Right ventricle myocardium inferior (tissue), 1 donor: ENCODE data around the gene C15orf62. TPM values are rescaled to one million over a fixed set of nuclear protein-coding genes. Genes with fewer than 3 reads are reported as not detected.

Experiments used
- ATAC-seq: fragments of 200-7000 bp; cut with Tn5 transposase; one replicate; pipeline ENCODE4 v1.9.1; 2020; ENCODE audit warnings: mild to moderate bottlenecking, moderate library complexity
- DNase-seq: peaks from one replicate; pipeline ENCODE4 v3.0.0; 2021; ENCODE audit errors: missing footprints
- intact Hi-C: fragments of 100-400 bp; cut with DNase I; formaldehyde crosslinking; loops from one replicate; pipeline ENCODE4 v1.11.0; 2022
- total RNA-seq: library from RNA; stranded (reverse); fragmentation: NEBNext Ultra II Directional; extraction: Animal tissue kit (Norgen Biotek cat#: 25700); gene quantifications from one replicate; pipeline ENCODE4 v1.2.1, GENCODE V29; 2021
- donor health status: DM: no; HTN: yes; CAD: no; lungs with severe emphysema.

C15orf62 gene
- total RNA-seq, 1 donor from 2014 or later: 0.24 TPM

DNA sequence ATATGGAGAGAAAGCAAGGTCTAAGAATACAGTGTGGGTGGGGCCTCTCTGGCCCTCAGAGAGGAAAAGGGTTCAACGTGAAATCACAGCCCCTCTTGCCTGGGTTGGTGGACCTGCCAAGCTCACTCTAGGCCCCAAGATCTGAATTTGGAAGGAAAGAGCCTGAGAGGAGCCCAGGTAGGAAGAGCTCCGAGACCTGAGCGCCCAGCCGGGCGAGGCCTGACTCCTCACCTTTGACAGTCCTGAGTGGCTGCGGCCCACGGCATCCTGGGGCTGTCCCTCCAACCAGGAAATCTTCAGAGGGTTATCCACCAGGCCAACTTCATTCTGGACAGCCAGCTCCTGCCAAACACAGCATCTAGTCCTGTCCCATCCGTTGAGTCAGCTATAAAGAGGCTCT, 3.7 kb downstream of the C15orf62 start:
- no peak for DNase-seq
- no peak for ATAC-seq
- intact Hi-C loops: no loop called here

DNA sequence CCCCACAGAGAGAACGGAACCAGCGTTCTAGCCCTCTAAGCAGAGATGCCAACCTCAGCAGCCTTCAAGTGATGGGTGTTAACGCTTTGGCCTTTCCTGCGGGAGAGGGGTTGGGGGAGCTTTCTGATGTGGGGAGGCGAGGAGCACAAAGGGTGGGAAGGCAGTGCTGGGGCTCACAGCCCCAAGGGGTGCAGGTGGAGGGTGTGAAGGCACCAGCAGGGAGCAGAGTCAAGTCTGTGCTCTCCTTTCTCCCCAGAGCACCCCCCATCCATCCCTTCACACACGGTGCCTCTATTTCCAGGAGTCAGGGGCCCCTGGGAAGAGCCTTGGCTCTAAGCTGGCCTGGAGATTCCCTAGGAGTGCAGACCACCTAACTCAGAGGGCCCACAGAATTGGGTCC, 4.1 kb downstream of the C15orf62 start:
- intact Hi-C loops: no loop called here
- ATAC-seq (peak; percentile 16), DNase-seq (no peak)

DNA sequence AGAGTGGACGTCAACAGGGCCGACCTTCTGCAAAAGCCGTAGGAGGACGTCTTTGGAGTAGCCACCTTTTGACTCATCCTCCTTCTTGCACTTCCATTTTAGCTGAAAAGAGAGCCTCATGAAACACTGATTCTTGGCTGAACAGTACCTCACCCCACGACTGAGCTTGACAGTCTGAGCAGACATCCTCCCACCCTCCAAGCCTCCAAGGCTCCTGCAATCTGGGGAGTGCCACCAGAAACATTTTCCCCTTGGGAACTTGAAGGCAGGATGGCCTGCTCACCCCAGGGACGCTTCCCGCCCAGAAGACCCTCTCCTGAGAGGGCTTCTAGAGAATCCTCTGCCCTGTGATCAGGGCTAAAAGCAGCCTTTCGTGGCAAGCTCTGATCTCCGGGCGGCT, 5.2 kb downstream of the C15orf62 start:
- no peak for ATAC-seq
- intact Hi-C loops: no loop called here
- no peak for DNase-seq

GRCh38 chr15:40775740-40776536, 6.2 kb downstream of the C15orf62 start:
- intact Hi-C loops: no loop called here
- DNase-seq (no peak), ATAC-seq (no peak)

- intact Hi-C loops: no loop called here
- peak; percentile 20 for ATAC-seq
These were observed 6.9 kb downstream of the C15orf62 start for GRCh38 chr15:40776537-40777141.

GRCh38 chr15:40782609-40783227, 12.9 kb downstream of the C15orf62 start:
- ATAC-seq (peak; percentile 44), DNase-seq (peak; percentile 80)
- intact Hi-C loops: no loop called here

More at GRCh38 chr15:40776537-40777141, 6.9 kb downstream of the C15orf62 start:
- DNase-seq: no peak

- ATAC-seq: no peak
- intact Hi-C loops: loop anchor here (2.0 kb wide), 1 partner anchor 108 kb away; no protein-coding TSS in a partner anchor
- no peak for DNase-seq
These were observed 15.4 kb downstream of the C15orf62 start for GRCh38 chr15:40785164-40785563.

DNA sequence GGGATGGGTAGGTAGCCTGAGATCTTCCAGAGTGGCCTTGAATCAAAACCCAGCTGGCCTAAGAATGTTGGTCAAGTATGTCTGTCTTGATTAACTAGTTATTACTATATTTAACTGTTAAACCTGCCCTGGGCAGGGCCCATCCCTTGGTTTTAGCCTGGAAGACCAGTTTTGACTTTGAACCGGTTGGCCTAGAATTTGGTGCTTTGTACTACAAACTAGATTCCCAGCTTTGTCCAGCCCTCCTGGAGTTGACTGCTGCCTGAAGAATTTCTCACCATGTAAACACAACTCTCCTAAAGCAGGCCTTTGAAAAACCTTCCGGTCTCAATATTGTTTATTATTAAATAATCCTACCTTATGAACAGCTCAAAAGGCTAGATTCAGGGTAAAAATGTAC, 16.0 kb downstream of the C15orf62 start:
- intact Hi-C loops: loop anchor here (2.0 kb wide), 1 partner anchor 107 kb away; no protein-coding TSS in a partner anchor
- no peak for ATAC-seq
- DNase-seq: no peak

- intact Hi-C loops: no loop called here
- no peak for ATAC-seq
- no peak for DNase-seq
These were observed 17.6 kb downstream of the C15orf62 start for GRCh38 chr15:40787344-40787841.

DNA sequence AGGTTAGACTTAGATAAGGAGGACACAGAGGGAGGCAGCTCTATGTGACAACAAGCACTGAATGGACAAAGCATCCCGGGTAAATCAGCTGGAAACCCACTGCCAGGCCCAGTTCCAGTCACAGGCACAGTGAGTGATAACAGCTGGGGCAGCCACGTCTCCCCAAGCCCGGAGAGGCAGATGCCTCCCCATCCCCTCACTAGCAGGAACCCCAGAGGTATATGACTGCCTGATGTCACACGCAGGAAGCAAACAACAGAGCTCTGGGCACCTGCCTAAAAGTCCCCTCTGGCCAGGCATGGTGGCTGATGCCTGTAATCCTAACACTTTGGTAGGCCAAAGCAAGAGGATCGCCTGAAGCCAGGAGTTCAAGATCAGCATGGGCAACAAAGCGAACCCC, 18.2 kb downstream of the C15orf62 start:
- ATAC-seq: no peak
- intact Hi-C loops: no loop called here
- DNase-seq: no peak

GRCh38 chr15:40789119-40789518, 19.3 kb downstream of the C15orf62 start:
- peak; percentile 16 for DNase-seq
- ATAC-seq: no peak

GRCh38 chr15:40789999-40790398, 20.2 kb downstream of the C15orf62 start:
- intact Hi-C loops: no loop called here
- ATAC-seq (no peak), DNase-seq (no peak)

More at GRCh38 chr15:40789119-40789518, 19.3 kb downstream of the C15orf62 start:
- intact Hi-C loops: no loop called here

DNA sequence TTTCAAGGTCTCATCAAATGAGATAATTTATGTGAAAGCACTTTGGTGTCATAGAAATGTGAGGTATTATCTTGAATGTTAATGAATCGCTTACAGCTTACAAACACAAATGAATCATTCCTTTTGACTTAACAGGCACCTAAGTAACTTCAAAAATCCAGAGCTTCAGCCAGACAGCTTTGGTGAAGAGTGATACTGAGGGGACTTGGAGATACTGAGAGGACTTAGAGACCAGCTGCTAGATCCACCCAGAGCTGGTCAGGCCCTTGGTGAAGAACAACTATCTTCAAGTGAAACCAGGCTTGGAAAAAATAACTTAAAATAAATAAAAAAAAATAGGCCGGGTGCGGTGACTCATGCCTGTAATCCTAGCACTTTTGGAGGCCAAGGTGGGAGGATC, 20.9 kb downstream of the C15orf62 start:
- DNase-seq (no peak), ATAC-seq (no peak)
- intact Hi-C loops: no loop called here

- intact Hi-C loops: no loop called here
- DNase-seq (no peak), ATAC-seq (no peak)
These were observed 22.6 kb downstream of the C15orf62 start for GRCh38 chr15:40792394-40792793.

DNA sequence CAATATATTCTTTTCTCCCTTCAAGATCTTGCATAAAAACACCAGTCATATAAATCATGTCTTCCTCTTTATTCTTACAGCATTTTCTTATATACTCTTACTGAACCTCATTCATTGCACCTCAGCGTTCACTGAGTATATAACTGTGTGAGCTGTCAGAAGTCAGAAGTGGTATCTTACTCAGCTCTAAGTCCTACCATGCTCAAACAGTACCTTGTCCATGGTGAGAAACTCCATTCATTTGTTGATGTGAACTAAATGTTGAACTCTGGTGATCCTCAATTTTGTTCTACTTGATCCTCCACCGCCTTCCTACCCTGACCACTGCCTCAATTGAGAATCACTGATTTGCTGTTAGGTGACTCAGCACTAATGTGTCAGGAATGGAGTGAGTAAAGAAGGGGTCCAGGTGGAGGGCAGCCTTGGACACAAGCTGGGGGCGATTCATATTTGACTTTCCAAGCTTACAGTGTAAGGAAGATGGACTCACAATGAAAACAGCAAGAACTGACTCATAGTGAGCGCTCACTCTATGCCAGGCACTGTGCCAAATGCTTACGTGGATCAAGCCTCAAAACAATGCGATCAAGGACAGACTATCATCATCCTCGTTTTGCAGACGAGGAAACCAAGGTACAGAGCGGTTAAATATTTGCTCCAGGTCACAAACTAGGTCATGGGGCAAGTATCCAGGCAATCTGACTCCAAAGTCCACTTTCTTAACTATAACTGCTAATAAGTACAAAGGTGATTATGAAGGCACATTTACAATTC, 23.6 kb downstream of the C15orf62 start:
- ATAC-seq (no peak), DNase-seq (no peak)
- intact Hi-C loops: no loop called here

GRCh38 chr15:40796041-40796440, 26.3 kb downstream of the C15orf62 start:
- intact Hi-C loops: no loop called here

GRCh38 chr15:40796512-40796911, 26.7 kb downstream of the C15orf62 start:
- DNase-seq (no peak), ATAC-seq (no peak)
- intact Hi-C loops: no loop called here

More at GRCh38 chr15:40796041-40796440, 26.3 kb downstream of the C15orf62 start:
- ATAC-seq (no peak), DNase-seq (no peak)

DNA sequence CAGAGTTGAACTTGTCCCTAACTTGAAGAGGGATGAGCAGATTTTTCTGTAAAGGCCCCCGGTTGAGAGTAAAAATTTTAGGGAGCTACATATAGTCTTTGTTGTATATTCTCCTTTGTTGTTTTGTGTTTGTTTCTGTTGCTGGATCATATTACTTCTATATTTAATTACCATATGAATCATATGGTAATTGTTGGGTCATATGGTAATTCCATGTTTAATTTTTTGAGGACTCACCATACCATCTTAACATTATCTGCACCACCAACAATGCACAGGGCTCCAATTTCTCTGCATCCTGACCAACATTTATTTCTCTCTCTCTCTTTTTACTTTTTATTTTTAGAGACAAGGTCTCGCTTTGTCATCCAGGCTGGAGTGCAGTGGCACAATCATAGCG, 29.7 kb downstream of the C15orf62 start:
- no peak for ATAC-seq
- intact Hi-C loops: no loop called here
- no peak for DNase-seq

GRCh38 chr15:40803076-40803475, 33.3 kb downstream of the C15orf62 start:
- DNase-seq (no peak), ATAC-seq (no peak)
- intact Hi-C loops: no loop called here
